ENCODE data around the gene FRAS1.

DNA sequence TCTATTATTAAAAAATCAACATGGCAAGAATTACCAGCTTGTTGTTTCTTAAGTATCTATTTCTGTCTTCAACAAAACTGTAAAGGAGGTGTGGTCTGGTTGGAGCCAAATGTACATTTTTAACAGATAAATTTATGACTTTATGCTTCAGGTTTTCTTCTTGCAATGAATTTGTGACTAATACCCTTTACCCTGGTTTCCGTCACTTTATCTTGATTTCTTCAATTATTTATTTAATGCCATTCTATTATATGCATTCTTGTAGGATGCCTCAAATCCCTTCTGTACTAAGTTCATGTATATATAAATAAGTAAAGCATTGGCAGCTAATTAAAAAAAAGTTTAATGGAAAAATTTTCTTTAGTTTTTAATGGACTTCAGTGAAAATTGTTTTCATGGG is 453.0 kb downstream of the FRAS1 start:
- TF ChIP-seq, protein P1, sequence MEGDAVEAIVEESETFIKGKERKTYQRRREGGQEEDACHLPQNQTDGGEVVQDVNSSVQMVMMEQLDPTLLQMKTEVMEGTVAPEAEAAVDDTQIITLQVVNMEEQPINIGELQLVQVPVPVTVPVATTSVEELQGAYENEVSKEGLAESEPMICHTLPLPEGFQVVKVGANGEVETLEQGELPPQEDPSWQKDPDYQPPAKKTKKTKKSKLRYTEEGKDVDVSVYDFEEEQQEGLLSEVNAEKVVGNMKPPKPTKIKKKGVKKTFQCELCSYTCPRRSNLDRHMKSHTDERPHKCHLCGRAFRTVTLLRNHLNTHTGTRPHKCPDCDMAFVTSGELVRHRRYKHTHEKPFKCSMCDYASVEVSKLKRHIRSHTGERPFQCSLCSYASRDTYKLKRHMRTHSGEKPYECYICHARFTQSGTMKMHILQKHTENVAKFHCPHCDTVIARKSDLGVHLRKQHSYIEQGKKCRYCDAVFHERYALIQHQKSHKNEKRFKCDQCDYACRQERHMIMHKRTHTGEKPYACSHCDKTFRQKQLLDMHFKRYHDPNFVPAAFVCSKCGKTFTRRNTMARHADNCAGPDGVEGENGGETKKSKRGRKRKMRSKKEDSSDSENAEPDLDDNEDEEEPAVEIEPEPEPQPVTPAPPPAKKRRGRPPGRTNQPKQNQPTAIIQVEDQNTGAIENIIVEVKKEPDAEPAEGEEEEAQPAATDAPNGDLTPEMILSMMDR (IDR thresholded peaks at IDR 0.05), result no peak
- no peak for TF ChIP-seq POLR2A (IDR thresholded peaks at IDR 0.05)

Data from heart left ventricle (tissue), 13 donors.